Urothelium cell line (cell line): Measurements from ENCODE around the gene CCNJL.

Experiments
- DNase-seq: peaks from one replicate; pipeline ENCODE4 v3.0.0; 2011; ENCODE audit warnings: low spot score, mixed read lengths
- FAIRE-seq: peaks from 2 replicates; lab custom pipeline; 2011; peaks lifted over from hg19 to GRCh38; lab: Jason Lieb, UNC

Gene CCNJL

DNA sequence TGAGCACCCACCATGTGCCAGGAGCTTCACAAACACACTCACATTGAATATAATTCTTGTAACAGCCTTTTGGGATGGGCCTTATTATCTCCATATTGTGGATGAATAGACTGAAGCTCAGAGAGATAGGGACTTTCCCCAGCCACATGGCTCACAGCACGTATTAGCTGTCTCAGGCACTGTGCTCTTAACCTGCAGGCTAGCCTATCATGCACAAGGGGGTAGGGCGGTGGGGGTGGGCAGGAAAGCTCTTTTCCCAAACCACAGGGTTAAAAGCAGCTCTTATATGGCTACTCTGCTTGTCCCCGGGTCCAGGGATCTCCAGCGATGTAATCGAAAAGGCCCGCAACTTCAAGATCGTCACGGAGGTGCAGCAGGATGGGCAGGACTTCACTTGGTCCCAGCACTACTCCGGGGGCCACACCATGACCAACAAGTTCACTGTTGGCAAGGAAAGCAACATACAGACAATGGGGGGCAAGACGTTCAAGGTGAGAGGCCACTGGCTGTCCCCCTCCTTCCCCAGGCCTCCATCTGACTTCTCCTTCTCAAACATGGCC lies 80.5 kb downstream of the CCNJL start:
- DNase-seq (no peak), FAIRE-seq (no peak)

DNA sequence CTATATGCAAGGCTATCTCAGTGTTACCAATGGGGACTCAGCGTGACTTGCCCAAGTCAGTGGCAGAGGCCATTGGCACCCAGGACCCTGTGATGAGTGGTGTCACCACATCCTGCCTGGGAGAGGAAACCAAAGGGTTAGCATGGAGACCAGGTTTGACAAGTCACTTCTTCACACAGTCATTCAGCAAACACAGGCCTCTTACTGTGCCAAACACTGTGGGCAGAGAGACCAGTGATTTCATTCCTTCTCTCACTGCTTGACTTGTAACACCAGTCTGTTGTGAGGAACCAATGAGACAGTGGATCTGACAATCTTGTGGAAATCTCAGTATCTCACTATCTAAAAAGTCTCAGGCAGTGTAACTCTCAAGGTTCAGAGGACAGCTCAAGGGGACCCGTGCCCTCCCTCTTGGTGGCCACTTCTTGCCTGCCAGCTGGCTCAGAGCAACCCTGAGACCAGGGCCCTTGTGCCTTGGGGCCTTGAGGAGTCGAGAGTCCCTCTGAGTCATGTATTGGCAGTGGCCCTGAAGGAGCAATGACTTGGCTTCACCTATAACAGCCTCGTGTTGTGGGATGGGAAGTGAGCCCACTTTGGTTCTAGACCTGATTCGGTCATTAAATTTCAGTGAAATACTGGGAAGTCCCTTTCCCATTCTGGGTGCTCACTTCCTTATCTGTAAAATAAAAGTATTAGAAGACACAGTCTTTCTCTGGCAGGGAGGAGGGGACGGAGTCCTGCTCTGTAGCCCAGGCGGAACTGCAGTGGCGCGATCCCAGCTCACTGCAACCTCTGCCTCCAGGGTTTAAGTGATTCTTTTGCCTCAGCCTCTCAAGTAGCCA lies 81.5 kb downstream of the CCNJL start:
- DNase-seq (no peak), FAIRE-seq (no peak)

DNA sequence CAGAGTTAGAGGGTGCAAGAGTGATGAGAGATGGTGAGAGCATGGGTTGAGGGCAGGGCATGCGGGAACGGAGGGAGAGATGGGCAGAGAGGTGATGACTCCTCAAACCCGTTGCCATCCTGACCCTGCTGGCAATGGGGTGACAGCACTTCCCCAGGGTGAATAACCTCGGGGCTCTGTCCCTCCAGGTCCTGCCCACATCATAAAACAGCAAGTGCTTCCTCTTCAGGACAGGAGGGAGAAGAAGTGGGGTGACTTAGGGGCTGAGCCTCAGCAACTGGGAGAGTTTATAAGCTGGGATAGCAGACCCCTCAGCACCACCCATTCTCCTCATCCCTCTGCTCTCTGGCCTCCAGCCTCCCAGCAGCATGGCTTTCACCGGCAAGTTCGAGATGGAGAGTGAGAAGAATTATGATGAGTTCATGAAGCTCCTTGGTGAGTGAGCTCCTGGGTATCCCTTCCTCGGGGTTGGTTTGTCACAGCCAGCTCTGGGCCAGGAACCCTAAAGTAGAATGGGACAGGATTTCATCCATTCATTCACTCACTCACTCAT lies 83.1 kb downstream of the CCNJL start, which contains the start of gene FABP6:
Gene FABP6, plus strand, starts transcription at position 317 of the 553 bp plus-strand sequence. Its CDS starts 52 bp downstream, at position 369.
- FAIRE-seq (no peak), DNase-seq (no peak)

DNA sequence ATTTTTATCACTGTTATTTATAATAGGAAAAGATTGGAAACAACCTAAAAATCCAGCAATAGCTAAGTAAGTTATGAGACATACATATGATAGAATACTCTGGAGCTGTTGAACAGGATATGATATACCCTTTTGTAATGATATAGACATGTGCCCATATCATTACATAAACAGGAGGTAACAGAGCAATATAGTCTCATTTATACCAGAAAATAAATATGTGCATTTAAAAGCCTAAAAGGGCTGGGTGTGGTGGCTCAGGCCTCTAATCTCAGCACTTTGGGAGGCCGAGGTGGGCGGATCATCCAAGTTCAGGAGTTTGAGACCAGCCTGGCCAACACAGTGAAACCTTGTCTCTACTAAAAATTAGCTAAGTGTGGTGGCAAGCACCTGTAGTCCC lies 85.4 kb downstream of the CCNJL start:
- no peak for DNase-seq
- FAIRE-seq: no peak

DNA sequence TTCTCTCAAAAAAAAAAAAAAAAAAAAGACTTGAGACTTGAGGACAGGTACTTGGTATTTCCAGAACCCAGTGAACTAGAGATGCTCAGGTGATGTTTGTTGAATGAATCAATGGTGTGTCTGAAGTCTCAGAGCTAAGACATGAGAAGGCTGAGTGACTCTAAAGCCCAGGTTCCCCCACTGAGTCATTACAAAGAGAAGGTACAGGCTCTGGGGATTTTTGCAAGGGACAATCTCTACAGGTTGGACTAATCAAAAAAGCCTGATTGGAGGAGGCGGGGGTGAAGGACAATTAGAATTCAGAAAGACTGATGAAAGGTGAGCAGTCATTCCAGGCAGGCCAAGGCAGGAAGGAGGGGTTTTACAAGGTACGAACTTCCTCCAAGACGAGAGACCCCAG lies 91.3 kb downstream of the CCNJL start:
- no peak for FAIRE-seq
- no peak for DNase-seq

DNA sequence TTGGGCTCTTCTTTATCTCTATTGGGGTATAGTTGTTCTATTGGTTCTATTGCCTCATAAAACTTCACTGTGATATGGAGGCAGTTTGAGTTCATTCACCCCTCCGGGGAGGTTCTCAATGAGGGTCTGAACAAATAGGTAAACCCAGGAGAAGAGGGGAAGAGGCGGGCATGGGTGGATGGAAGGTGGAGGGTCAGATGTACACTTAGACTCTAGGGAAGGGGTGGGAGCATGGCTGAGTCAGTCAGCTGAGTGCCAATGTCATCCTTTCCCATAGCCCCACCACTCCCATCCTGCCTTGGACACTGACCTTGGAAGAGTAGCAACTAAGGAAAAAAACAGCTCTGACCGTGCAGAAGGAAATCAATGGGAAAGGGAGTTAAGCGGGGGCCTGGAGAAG lies 93.0 kb downstream of the CCNJL start:
- no peak for DNase-seq
- FAIRE-seq: no peak

DNA sequence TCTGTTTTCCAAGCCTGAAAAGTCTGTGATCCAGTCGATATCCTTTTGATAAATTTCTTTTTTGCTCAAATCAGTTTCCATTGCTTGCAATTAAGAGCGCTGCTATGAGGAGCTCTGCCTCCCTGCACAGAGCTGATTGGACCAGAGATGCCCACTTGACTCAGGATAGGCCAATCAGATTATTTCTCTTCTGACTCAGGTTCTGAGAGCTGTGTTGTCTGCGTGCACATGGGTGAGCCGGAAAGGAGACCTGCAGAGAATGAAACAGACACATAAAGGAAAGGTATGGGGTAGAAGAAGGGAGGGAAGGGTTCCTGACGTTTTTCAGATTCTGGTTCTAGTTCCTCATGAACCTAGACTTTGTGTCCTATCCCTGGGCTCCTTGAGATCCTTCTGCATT lies 98.8 kb downstream of the CCNJL start:
- DNase-seq (no peak), FAIRE-seq (no peak)

DNA sequence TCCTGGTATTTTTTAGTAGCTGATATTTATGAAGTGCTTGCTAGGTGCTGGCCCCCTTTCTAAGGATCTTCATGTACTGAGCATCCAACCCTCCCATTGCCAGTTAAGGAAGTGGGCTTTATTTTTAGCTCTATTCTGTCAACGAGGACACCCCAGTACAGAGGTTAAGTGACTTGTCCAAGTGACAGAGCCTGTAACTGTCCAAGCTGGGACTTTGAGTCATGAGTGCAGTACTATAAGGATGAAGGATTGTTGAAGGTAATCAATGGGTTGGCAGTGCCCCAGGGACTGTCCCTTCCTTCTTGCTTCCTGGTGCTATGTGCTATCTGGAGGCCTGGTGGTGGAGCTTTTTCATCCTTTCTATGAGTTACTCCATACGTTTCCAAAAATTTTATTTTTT lies 101.0 kb downstream of the CCNJL start:
- no peak for DNase-seq
- FAIRE-seq: no peak

DNA sequence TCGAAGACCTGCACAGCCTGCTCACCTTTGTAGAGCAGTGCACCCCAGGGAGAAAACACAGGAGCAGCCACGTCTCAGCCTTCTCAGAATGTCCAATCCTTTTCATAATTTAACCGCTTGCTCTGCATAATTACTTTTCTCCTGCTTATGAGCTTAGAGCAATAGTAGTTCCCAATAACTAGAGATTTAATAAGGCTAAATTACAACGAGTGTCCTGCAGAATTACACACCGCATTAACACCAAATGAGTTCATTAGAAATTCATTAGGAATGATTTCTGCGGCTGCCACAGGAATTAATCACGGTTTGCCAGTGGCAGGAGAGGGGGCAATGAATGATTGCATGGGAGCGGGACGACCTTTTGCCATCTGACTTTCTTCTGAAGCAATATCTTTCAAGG lies 101.8 kb downstream of the CCNJL start:
- no peak for FAIRE-seq
- no peak for DNase-seq

DNA sequence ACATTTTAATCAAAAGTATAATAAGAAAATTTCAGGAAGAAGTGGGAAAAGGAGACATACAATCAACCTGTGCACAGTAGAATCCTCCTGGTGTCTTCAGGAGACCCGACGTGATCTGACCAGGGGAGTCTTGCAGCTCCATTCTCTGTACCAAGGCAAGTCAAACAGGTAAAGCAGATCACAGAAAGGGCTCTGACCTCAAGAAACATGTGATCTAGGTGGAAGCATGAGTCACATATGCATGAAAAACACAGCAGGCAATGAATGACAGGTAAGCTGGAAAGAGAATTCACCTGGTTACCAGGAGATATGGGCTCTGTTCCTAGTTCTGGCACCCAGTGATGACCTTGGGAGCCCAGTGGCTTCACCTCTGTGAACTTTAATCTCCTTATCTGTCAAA lies 102.4 kb downstream of the CCNJL start:
- DNase-seq: no peak
- no peak for FAIRE-seq

DNA sequence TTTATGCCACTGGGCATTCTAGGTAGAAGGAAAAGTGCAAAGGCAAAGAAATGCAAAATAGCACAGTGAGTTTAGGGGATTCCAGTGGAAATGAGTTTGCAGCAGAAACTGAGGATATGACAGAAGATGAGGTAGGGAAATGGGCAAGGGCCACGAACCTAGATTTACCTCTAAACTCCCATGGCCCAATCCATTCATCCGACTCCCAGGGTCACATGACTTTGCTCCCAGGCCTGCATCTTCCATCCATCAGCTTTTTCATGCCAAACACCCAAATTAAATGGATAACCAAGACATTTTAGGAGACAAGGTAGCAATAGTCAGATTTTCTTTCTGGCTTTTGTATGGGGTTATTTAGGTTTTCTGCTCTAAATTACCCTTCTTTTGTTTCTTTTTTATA lies 105.3 kb downstream of the CCNJL start:
- FAIRE-seq (no peak), DNase-seq (no peak)
